ENCODE measurements around the gene USP37.
"Not testable (repeated sequence)": the region's sequence is repeated elsewhere in the genome, so short reads cannot be mapped to it uniquely, and the experiment has no call there.

USP37 gene

DNA sequence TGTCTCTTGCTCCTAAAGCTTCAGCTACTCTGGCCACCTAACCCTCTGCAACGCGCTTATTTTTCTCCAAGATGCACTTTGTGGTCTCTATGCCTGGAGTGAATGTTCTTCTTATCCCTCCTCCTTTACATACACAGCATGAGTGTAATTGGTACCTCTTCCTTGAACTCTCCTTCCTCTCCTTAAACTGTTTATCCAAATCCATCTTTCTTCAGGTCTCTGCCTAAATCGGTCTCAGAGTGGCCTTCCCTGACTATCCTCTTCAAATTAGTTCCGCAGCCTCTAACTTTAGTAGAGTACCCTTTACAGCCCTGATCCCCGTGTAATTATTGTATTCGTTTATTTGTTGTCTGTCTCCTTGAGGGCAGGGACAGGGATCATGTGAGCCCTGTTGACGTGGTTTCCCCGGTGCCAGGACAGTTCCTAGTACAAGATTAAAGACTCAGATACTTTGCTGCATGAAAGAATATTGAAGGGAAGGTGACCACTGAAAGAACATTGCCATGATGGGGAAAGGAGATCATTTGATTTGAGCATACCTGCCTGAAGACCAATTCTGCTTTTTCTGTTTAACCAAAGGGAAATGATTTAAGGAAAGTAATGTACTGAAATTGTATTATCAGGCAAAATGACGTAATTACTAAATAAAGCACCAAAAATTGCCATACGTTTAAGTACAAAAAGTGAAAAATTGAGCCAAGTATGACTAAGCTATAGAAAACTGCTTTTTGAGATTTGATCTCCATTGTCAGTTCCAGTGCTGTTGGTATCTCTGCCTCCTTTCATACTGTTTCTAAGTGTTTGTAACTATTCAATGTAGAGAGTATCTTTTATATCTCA lies 1.7 kb upstream of the USP37 start:
- no peak for ATAC-seq (replicated peaks)
- Mint-ChIP-seq H3K27ac (peak overlapping the region; percentile 94 to 99), H3K4me3 (peak overlapping the region; percentile 89 to 94), H3K36me3 (ENCODE audit: insufficient read depth) (peaks cover 60% of the 10 kb centered on the region), H3K27me3 (no peaks in the 10 kb centered on the region), H3K4me1 (ENCODE audit: low read depth in 2 of 2) (peaks cover 37 to 47% of the 10 kb centered on the region in 2 donors), H3K9me3 (no peaks in the 10 kb centered on the region)
- peak in 1 of 3 experiments; percentile 8 for DNase-seq

DNA sequence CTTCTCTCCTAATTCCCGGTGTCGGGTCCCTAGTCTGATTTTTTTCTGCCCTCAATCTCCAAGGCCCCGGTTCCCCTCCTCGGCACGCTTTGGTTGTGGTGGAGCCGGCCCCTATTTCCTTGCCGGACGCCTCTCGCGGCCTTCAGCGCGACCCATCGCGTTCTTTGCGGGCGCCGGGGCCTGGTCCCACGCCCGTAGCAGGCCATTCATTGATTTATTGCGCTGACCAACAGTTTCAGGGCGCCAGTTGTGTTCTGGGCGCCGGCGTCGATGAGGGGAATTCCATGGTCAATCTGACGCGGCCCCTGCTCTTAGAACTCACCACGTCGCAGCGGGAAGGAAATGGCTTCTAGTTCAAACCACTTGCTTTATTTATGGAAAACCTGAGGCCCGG lies 884 bp upstream of the USP37 start:
- H3K27me3 Mint-ChIP-seq = no peaks in the 10 kb centered on the region
- ATAC-seq (replicated peaks) = peak; percentile 29
- peaks cover 52% of the 10 kb centered on the region for H3K36me3 Mint-ChIP-seq (ENCODE audit: insufficient read depth)
- no peaks in the 10 kb centered on the region for H3K9me3 Mint-ChIP-seq
- DNase-seq = peak; percentile 43 to 53 (median 52)
- peaks cover 41 to 47% of the 10 kb centered on the region in 2 donors for H3K4me1 Mint-ChIP-seq (ENCODE audit: low read depth in 2 of 2)
- peak overlapping the region; percentile 94 to 99 for H3K27ac Mint-ChIP-seq
- peak overlapping the region; percentile 89 to 94 for H3K4me3 Mint-ChIP-seq

DNA sequence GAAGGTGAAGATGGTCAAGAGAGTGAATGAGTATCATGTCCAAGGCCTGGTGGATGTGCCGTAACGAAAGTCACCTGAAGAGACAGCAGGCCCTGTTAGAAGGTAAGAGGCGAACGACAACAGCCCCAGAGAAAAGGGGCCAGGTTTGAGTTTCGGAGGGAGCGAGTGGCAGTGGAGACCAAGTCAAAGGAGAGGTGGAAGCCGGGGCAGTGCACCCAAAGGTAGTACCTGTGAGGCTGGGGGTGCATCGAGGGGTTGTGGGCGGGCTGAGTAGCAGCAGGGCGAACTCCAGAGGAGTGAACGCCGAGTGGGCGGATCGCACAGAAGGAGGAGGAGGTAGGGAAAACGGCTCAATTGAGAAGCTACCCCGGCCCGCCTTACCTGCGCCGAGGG lies 358 bp downstream of the USP37 start:
- Mint-ChIP-seq H3K36me3 (ENCODE audit: insufficient read depth) (peaks cover 40% of the 10 kb centered on the region), H3K4me1 (ENCODE audit: low read depth in 2 of 2) (peaks cover 41 to 47% of the 10 kb centered on the region in 2 donors), H3K9me3 (no peaks in the 10 kb centered on the region), H3K27me3 (no peaks in the 10 kb centered on the region), H3K4me3 (peak overlapping the region; percentile 89 to 94), H3K27ac (peak overlapping the region; percentile 94 to 99)
- DNase-seq (peak in 1 of 3 experiments; percentile 61), ATAC-seq (replicated peaks) (peak; percentile 52)

DNA sequence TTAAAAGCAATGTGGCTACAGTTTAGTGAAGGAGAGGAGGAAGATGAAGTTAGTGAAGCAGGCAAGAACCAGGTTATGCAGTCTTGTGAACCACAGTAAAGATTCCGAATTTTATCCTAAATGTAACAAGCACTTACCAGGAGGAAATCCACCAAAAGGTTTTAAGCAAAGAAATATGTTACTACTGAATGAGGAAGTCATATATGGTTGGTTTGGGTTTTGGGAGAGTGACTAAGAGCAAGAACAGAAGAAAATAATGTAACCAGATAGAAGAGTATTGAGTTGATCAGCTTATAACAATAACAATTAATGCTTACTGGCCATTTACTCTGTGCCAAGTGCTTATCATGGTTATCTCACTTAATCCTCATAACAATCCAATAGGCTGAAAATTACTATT lies 1.9 kb downstream of the USP37 start:
- peak overlapping the region; percentile 59 to 94 for H3K27ac Mint-ChIP-seq
- DNase-seq = no peak
- H3K9me3 Mint-ChIP-seq = no peaks in the 10 kb centered on the region
- H3K36me3 Mint-ChIP-seq (ENCODE audit: insufficient read depth) = peaks cover 38% of the 10 kb centered on the region
- peaks cover 41 to 43% of the 10 kb centered on the region in 2 donors for H3K4me1 Mint-ChIP-seq (ENCODE audit: low read depth in 2 of 2)
- H3K27me3 Mint-ChIP-seq = no peaks in the 10 kb centered on the region
- no peak for ATAC-seq (replicated peaks)
- peak overlapping the region; percentile 89 to 94 for H3K4me3 Mint-ChIP-seq

DNA sequence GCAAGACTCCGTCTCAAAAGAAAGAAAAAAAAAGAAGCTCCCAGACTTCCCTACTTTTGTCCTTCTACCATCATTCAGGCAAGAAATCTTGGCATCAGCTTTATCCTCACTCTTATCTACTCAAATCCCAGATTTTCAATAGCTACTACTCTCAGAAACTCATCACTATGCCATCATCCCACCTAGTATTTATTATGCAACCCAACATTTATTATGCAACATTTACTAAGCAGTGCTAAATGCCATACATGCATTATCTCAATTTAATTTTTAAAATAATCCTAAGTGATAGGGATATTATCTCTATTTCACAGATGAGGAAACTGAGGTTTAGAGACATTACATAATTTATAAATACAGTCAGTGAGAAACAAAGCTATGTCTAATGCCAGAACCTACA lies 4.1 kb downstream of the USP37 start:
- Mint-ChIP-seq H3K4me3 (no peak overlapping the region), H3K36me3 (ENCODE audit: insufficient read depth) (peaks cover 38% of the 10 kb centered on the region), H3K27me3 (no peaks in the 10 kb centered on the region), H3K4me1 (ENCODE audit: low read depth in 2 of 2) (peaks cover 23% of the 10 kb centered on the region in 2 donors), H3K27ac (no peak overlapping the region), H3K9me3 (no peaks in the 10 kb centered on the region)
- ATAC-seq (replicated peaks) (no peak), DNase-seq (no peak)

DNA sequence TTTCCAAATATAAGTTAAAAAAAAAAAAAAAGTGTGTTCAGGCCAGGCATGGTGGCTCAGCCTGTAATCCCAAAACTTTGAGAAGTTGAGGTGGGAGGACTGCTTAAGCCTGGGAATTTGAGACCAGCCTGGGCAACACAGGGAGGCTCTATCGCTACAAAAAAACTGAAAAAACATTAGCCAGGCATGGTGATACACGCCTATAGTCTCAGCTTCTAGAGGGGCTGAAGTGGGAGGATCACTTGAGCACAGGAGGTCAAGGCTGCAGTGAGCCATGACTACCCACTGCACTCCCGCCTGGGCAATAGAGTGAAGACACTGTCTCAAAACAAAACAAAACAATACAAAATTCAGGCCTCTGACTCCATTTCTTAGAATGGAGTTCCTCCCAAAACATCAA lies 9.2 kb downstream of the USP37 start:
- DNase-seq (no peak), ATAC-seq (replicated peaks) (no peak)
- Mint-ChIP-seq H3K9me3 (no peaks in the 10 kb centered on the region), H3K4me3 (no peak overlapping the region), H3K36me3 (ENCODE audit: insufficient read depth) (peaks cover 65% of the 10 kb centered on the region), H3K4me1 (ENCODE audit: low read depth in 2 of 2) (peaks cover 4 to 8% of the 10 kb centered on the region in 2 donors), H3K27me3 (no peaks in the 10 kb centered on the region), H3K27ac (no peak overlapping the region)

DNA sequence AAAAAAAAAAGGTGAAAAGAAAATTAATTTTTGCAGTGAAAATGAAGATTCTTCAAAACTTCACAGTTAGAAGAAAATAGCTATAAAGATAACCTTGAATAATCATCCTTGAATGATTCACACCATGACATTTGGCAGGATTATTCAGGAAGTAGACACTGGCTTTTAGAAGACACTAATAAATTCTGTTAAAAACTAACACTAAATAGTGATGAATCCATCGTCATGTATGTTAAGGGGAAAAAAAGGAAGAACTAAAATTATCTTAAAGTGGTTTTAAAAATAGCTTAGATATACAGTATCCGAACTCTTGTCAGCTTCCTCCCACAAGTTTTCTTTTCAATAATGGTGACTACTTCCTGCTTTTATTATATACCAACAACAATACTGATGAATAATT lies 10.2 kb downstream of the USP37 start:
- H3K27me3 Mint-ChIP-seq = no peaks in the 10 kb centered on the region
- peaks cover 74% of the 10 kb centered on the region for H3K36me3 Mint-ChIP-seq (ENCODE audit: insufficient read depth)
- H3K4me3 Mint-ChIP-seq = no peak overlapping the region

DNA sequence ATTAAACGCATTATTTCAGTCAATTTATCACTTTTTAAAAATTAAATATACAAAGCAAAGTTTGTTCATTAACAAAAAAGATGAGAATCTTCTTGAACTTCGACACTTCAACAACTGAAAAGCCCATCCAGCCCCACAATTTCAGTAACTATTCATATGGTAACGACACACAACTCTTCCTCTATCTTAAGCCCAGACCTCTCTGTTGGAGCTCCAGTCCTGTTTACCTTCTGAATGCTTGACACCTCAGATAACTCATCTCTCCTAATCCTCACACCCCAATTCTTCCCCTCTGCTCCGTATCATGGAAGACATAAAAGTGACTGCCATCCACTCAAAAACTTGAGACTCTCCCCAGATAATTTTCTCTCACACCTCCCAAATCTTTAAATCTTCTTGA lies 12.6 kb downstream of the USP37 start:
- no peak for DNase-seq
- H3K4me3 Mint-ChIP-seq = no peak overlapping the region
- H3K4me1 Mint-ChIP-seq (ENCODE audit: low read depth in 2 of 2) = peaks cover 0 to 11% of the 10 kb centered on the region in 2 donors
- peak overlapping the region in 1 of 2 donors; percentile 66 for H3K27ac Mint-ChIP-seq
- H3K27me3 Mint-ChIP-seq = no peaks in the 10 kb centered on the region
- no peaks in the 10 kb centered on the region for H3K9me3 Mint-ChIP-seq
- peaks cover 80% of the 10 kb centered on the region for H3K36me3 Mint-ChIP-seq (ENCODE audit: insufficient read depth)
- ATAC-seq (replicated peaks) = no peak

More for the DNA sequence above, 10.2 kb downstream of the USP37 start:
- Mint-ChIP-seq H3K27ac (peak overlapping the region in 1 of 2 donors; percentile 60), H3K9me3 (no peaks in the 10 kb centered on the region), H3K4me1 (ENCODE audit: low read depth in 2 of 2) (peaks cover 4 to 8% of the 10 kb centered on the region in 2 donors)
- ATAC-seq (replicated peaks) (no peak), DNase-seq (no peak)

DNA sequence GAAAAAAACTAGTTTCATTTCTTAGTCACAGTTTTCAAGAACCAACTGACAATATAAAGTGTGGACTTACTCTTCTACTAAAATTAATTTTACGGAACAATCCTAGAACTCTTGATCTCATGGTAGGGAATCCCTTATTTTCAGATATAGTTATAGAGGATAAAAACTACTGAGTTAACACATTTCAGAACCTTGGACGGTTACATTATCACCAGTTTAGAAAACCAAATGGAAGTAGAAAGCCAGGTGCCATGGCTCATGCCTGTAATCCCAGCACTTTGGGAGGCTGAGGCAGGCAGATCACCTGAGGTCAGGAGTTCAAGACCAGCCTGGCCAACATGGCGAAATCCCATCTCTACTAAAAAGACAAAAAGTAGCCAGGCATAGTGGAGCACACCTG lies 13.9 kb downstream of the USP37 start:
- H3K9me3 Mint-ChIP-seq; ATAC-seq (replicated peaks); H3K27ac Mint-ChIP-seq; H3K27me3 Mint-ChIP-seq; H3K4me3 Mint-ChIP-seq; DNase-seq: not testable (repeated sequence)
- H3K4me1 Mint-ChIP-seq (ENCODE audit: low read depth in 2 of 2) = peaks cover 0 to 11% of the 10 kb centered on the region in 2 donors
- H3K36me3 Mint-ChIP-seq (ENCODE audit: insufficient read depth) = peaks cover 76% of the 10 kb centered on the region

DNA sequence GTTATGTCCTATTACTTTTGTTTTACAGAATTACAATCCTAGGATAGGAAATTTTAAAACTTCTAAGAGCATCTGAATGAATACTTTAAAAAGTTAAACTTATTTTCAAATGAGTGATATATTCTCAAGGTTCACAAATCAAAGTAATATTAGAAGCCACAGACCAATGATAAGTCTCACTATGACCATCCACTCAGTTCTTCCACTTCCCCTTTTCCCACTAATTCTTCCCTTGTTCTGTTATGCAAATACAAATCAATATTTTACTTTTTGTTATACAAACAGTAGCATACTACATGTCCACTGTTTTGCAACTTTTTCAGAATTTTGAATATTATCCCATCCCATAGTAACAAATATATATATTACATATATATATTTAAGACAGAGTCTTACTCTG lies 20.2 kb downstream of the USP37 start:
- Mint-ChIP-seq H3K4me3 (no peak overlapping the region), H3K4me1 (ENCODE audit: low read depth in 2 of 2) (peaks cover 0 to 6% of the 10 kb centered on the region in 2 donors), H3K9me3 (no peaks in the 10 kb centered on the region), H3K27ac (peak overlapping the region in 1 of 2 donors; percentile 78), H3K27me3 (no peaks in the 10 kb centered on the region), H3K36me3 (ENCODE audit: insufficient read depth) (peaks cover 80% of the 10 kb centered on the region)
- DNase-seq (no peak), ATAC-seq (replicated peaks) (no peak)

DNA sequence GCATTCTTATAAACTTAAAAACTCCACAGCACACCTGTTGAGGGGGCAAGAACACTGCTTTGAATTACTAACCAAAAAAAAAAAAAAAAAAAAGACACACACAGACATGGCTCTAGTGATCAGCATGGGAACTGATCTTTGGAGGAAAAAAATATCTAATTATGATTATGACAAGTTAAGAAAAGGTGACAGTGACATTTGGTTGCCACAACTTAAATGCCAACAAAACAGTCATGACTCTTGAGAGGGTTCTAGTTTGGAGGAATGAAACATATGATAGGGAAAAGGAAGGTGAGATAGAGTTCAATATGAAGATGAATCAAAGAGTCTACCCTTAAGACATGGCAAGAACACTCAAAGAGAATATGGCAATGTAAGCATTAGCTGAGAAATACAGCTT lies 20.6 kb downstream of the USP37 start:
- ATAC-seq (replicated peaks) (no peak), DNase-seq (no peak)
- Mint-ChIP-seq H3K9me3 (no peaks in the 10 kb centered on the region), H3K4me3 (no peak overlapping the region), H3K4me1 (ENCODE audit: low read depth in 2 of 2) (peaks cover 0 to 6% of the 10 kb centered on the region in 2 donors), H3K36me3 (ENCODE audit: insufficient read depth) (peaks cover 80% of the 10 kb centered on the region), H3K27me3 (no peaks in the 10 kb centered on the region), H3K27ac (peak overlapping the region in 1 of 2 donors; percentile 78)

DNA sequence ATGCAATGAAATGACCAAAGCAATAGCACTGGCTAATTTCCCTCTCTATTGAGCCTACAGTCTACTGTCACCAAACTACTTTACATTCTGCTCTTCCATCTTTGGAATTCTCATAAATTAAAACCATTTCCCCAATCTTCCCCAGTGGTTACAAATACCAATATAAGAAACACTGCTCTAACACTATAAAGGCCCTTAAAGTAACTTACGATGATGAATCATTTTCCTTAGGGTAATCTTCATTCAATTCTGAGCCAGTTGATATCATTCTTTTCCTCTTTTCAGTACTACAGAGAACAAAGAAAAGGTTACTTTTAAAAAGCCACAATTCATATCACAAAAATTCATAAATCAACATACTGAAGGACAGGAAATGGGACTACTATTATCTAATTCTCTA lies 22.1 kb downstream of the USP37 start:
- no peaks in the 10 kb centered on the region for H3K27me3 Mint-ChIP-seq
- no peaks in the 10 kb centered on the region for H3K9me3 Mint-ChIP-seq

DNA sequence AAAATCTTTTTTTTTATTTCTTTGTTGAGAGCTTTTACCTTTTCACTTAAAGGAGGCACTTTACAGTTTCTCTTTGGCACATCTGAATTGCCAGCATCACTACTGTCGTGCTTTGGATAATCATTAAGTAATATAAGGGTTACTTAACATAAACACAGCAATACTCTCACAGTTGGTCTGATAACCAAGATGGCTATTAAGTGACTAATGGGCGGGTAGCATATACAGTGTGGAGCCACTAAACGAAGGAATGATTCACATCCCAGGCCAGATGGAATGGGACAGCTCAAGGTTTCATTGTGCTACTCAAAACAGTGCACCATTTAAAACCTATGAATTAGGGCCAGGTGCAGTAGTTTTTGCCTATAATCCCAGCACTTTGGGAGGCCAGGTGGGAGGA lies 28.1 kb downstream of the USP37 start:
- Mint-ChIP-seq H3K9me3 (no peaks in the 10 kb centered on the region), H3K4me1 (ENCODE audit: low read depth in 2 of 2) (peaks cover 3 to 7% of the 10 kb centered on the region in 2 donors)

More for the DNA sequence above, 22.1 kb downstream of the USP37 start:
- H3K36me3 Mint-ChIP-seq (ENCODE audit: insufficient read depth) = peaks cover 68% of the 10 kb centered on the region
- peak overlapping the region in 1 of 2 donors; percentile 53 for H3K27ac Mint-ChIP-seq
- no peak overlapping the region for H3K4me3 Mint-ChIP-seq
- DNase-seq (no peak), ATAC-seq (replicated peaks) (no peak)
- H3K4me1 Mint-ChIP-seq (ENCODE audit: low read depth in 2 of 2) = peaks cover 0 to 4% of the 10 kb centered on the region in 2 donors

More for the DNA sequence above, 28.1 kb downstream of the USP37 start:
- H3K27ac Mint-ChIP-seq = no peak overlapping the region
- H3K36me3 Mint-ChIP-seq (ENCODE audit: insufficient read depth) = peaks cover 39% of the 10 kb centered on the region
- H3K4me3 Mint-ChIP-seq = no peak overlapping the region
- ATAC-seq (replicated peaks) (no peak), DNase-seq (no peak)
- H3K27me3 Mint-ChIP-seq = no peaks in the 10 kb centered on the region
